ENCODE data around the gene C16orf92. TPM values are rescaled to one million over a fixed set of nuclear protein-coding genes. Genes with fewer than 3 reads are reported as not detected.

The C16orf92 gene
- total and polyA plus RNA-seq, 2 of the 8 experiments (the other 6 are each of a cell fraction or from before 2014, with no cell fraction given), result not detected

GRCh38 chr16:30054959-30055553, 32.1 kb downstream of the C16orf92 start:
- no peak overlapping the region for H2BK15ac ChIP-seq (ENCODE audit: low read length)
- DNase-seq (ENCODE audit: low read depth in 1 of 2, low spot score in 2 of 2) (peak in 1 of 2 experiments; percentile 89), FAIRE-seq (no peak)
- no peak overlapping the region for H2AK5ac ChIP-seq (ENCODE audit: low read depth, low read length)
- no peak overlapping the region for H2BK120ac ChIP-seq (replicated peaks; ENCODE audit: low read depth, low read length)
- H2BK5ac ChIP-seq (ENCODE audit: low read depth, low read length), result no peak overlapping the region
- no peak overlapping the region for H3K56ac ChIP-seq (replicated peaks; ENCODE audit: insufficient read length, low read depth, low read length)
- no peaks in the 10 kb centered on the region for H3K36me3 ChIP-seq (ENCODE audit: control insufficient read depth in 2 of 4, insufficient read depth in 4 of 4, low read length in 3 of 4)
- peaks cover 0 to 4% (median 2%) of the 10 kb centered on the region in 4 experiments; a peak in 3 of 7 replicates for H3K4me1 ChIP-seq (replicated peaks in 1 of 4; ENCODE audit: control insufficient read depth in 3 of 4, insufficient read depth in 4 of 4, low read length in 3 of 4)
- no peak overlapping the region for H3K27ac ChIP-seq (ENCODE audit: low read depth, low read length)
- H2BK12ac ChIP-seq (ENCODE audit: low read depth, low read length), result no peak overlapping the region
- H3K79me2 ChIP-seq (ENCODE audit: control insufficient read depth in 1 of 2, insufficient read depth in 2 of 2, low read length in 2 of 2), result no peaks in the 10 kb centered on the region
- H3K18ac ChIP-seq (ENCODE audit: extremely low read depth, low read length), result no peak overlapping the region
- no peak overlapping the region for H3K4me2 ChIP-seq (ENCODE audit: insufficient read depth in 1 of 2, low read depth in 2 of 2, low read length in 2 of 2)
- H3K14ac ChIP-seq (ENCODE audit: insufficient read length), result no peak overlapping the region
- no peak overlapping the region for H3K23ac ChIP-seq (ENCODE audit: insufficient read length)
- H2AFZ ChIP-seq (ENCODE audit: low read length), result no peak overlapping the region
- no peak overlapping the region for H4K8ac ChIP-seq (ENCODE audit: extremely low read depth, insufficient read depth, low read length)
- no peak overlapping the region for H2BK20ac ChIP-seq (ENCODE audit: low read length)
- no peak overlapping the region for H3K4me3 ChIP-seq (ENCODE audit: extremely low read depth in 1 of 4, insufficient read depth in 2 of 4, low read depth in 3 of 4, low read length in 4 of 4)
- H3K79me1 ChIP-seq (ENCODE audit: low read depth, low read length), result no peaks in the 10 kb centered on the region
- H4K91ac ChIP-seq (replicated peaks; ENCODE audit: insufficient read length, low read length), result no peak overlapping the region
- no peak overlapping the region for H3K4ac ChIP-seq (replicated peaks; ENCODE audit: insufficient read length, low read depth, low read length)
- no peaks in the 10 kb centered on the region for H4K20me1 ChIP-seq (replicated peaks in 1 of 2; ENCODE audit: control insufficient read depth in 1 of 2, insufficient read depth in 2 of 2, low read length in 2 of 2)
- ChIA-PET CTCF (ENCODE audit: partially characterized antibody) (interaction anchor here (0.5 to 3.6 kb wide), 29 partner anchors 9 to 355 kb away, joined by 3 to 17 read pairs (median 4); partner anchors contain the start of genes ALDOA, C16orf92, TBX6 and TLCD3B), POLR2A (ENCODE audit: partially characterized antibody) (interaction anchor here (1.0 to 7.6 kb wide), 5 partner anchors 11 to 42 kb away, joined by 3 to 88 read pairs (median 5); partner anchors contain the start of gene ALDOA)
- H3K9ac ChIP-seq (replicated peaks in 1 of 4; ENCODE audit: extremely low read depth in 1 of 4, low read depth in 3 of 4, low read length in 3 of 4), result no peak overlapping the region
- H3K27me3 ChIP-seq (replicated peaks in 1 of 4; ENCODE audit: control insufficient read depth in 3 of 4, extremely low read depth in 1 of 4, insufficient read depth in 3 of 4, low read length in 3 of 4), result peaks cover 0 to 5% (median 2%) of the 10 kb centered on the region in 4 experiments; a peak in 2 of 7 replicates
- H3K23me2 ChIP-seq (ENCODE audit: low read depth, low read length), result peaks cover 6% of the 10 kb centered on the region
- H3K9me3 ChIP-seq (ENCODE audit: insufficient read depth in 2 of 2, low read depth in 1 of 2, low read length in 1 of 2), result no peaks in the 10 kb centered on the region
- TF ChIP-seq SIRT6 (IDR thresholded peaks at IDR 0.05; ENCODE audit: low read length) (no peak), RFX5 (IDR thresholded peaks at IDR 0.05; ENCODE audit: borderline replicate concordance, low read depth, low read length) (no peak), RXRA (IDR thresholded peaks at IDR 0.05; ENCODE audit: insufficient read depth, low read depth, low read length) (0 out of 2 replicates have a peak, but pooled peaks have one; percentile 56), JUN (IDR thresholded peaks at IDR 0.05; ENCODE audit: low read depth, low read length) (no peak), RAD21 (IDR thresholded peaks at IDR 0.05 in 1 of 2, conservative IDR thresholded peaks at IDR 0.05 in 1 of 2; ENCODE audit: low read depth in 2 of 2, low read length in 2 of 2) (peak; percentile 66 to 79), CREB1 (IDR thresholded peaks at IDR 0.05) (0 out of 2 replicates have a peak, but pooled peaks have one; percentile 26), CTCF (IDR thresholded peaks at IDR 0.05; ENCODE audit: control extremely low read depth in 1 of 3, insufficient read depth in 1 of 3, low read depth in 1 of 3, low read length in 3 of 3) (peak; percentile 81 to 96 (median 93)), GABPA (IDR thresholded peaks at IDR 0.05; ENCODE audit: borderline replicate concordance, insufficient read depth, low read length) (peak; percentile 63; the same call in 1 of the 2 replicates)
- TF ChIP-seq, protein P1, sequence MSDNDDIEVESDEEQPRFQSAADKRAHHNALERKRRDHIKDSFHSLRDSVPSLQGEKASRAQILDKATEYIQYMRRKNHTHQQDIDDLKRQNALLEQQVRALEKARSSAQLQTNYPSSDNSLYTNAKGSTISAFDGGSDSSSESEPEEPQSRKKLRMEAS (IDR thresholded peaks at IDR 0.05), result 0 out of 2 replicates have a peak, but pooled peaks have one; percentile 15
- no peak overlapping the region for H4K5ac ChIP-seq (ENCODE audit: insufficient read length, low read depth, low read length)
- WGBS, 2 experiments (ENCODE audit: extremely low coverage in 1 of 2, insufficient coverage in 1 of 2, insufficient read length in 1 of 2, insufficient replicate concordance in 2 of 2, low coverage in 1 of 2, low lambda C conversion rate in 2 of 2, missing lambda C conversion rate in 1 of 2), result 36% methylated on average over 10 of the region's 10 CpGs; no CpG with 5 or more reads in 1 of the 2 experiments

Data from H1 (cell line).